Lower leg skin (tissue), 4 donors: ENCODE data around the gene ERGIC1. TPM values are rescaled to one million over a fixed set of nuclear protein-coding genes. Genes with fewer than 3 reads are reported as not detected.
"Not testable (repeated sequence)": the region's sequence is repeated elsewhere in the genome, so short reads cannot be mapped to it uniquely, and the experiment has no call there.

Experiments used
- DNase-seq, 2 donors: peaks; one replicate each; pipeline ENCODE4 v3.0.0-alpha.2; 2019; ENCODE audit warnings: low spot score in 2 of 2
- H3K4me3 ChIP-seq: fragments of 200-600 bp; sonication (generic); 2 replicates; pipeline ENCODE4 v1.5.1; 2017; ENCODE audit warnings: mild to moderate bottlenecking, low read depth; ENCODE audit not compliant: poor library complexity, severe bottlenecking
- CTCF ChIP-seq, 3 donors: fragments of 450-650 bp; IDR thresholded peaks; one replicate each; pipeline ENCODE4 v1.5.1; 2016; ENCODE audit warnings: antibody characterized with exemption in 3 of 3, mild to moderate bottlenecking in 3 of 3, moderate library complexity in 2 of 3
- POLR2A ChIP-seq, 2 donors: fragments of 450-650 bp; IDR thresholded peaks; one replicate each; pipeline ENCODE4 v1.6.1; 2016 to 2017; ENCODE audit warnings: antibody characterized with exemption in 2 of 2, mild to moderate bottlenecking in 1 of 2, moderate library complexity in 1 of 2
- WGBS, 2 donors: methylation state at CpG; one replicate each; pipeline ENCODE4 v1.1.5; 2018; 5-methylcytosine and 5-hydroxymethylcytosine counted together
- intact Hi-C: fragments of 100-400 bp; cut with DNase I; formaldehyde crosslinking; loops from one replicate; pipeline ENCODE4 v1.15.0; 2023; ENCODE audit warnings: low total_unique reads
- total RNA-seq, 4 donors: library from RNA; depleted of rRNA; stranded (reverse); fragments of >200 nt; gene quantifications; one replicate each; pipeline ENCODE4 v1.1.0, GENCODE V29; 2016

The ERGIC1 gene
- total RNA-seq, 4 donors from 2014 or later = 62.9 to 114 (median 82.6) TPM

DNA sequence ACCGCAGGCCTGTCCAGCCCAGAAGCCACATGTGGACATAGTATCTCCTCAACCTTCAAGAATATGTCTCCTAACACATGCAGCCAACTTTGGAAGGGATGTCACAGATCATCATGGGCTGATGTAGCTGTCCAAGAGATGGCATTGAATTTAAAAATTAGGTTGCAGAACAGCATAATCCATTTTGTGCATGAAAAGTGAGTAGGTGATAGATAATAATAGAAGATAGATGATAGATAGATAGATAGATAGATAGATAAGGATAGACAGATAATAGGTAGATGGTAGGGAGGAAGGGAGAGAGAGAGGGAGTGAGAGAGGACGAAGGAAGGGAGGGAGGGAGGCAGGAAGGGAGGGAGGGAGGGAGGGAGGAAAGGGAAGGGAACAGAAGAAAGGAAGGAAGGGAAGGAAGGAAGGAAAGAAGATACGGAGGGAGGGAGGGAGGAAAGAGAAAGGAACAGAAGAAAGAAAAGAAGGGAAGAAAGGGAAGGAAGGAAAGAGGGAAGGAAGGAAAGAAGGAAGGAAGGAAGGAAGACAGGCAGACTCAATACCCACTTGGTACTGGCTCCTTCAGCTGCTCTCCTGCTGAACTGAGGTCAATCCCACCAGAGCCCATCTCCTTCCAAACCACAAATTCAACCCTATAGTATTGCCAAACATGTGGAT lies 28.9 kb upstream of the ERGIC1 start:
- intact Hi-C loops = no loop called here
- 73 to 78% methylated on average over 3 of the region's 3 CpGs for WGBS, 2 donors
- TF ChIP-seq CTCF (IDR thresholded peaks at IDR 0.05) = no peak
- TF ChIP-seq POLR2A (IDR thresholded peaks at IDR 0.05) = no peak
- H3K4me3 ChIP-seq = no peak overlapping the region
- no peak for DNase-seq

- no peak overlapping the region for H3K4me3 ChIP-seq
- WGBS, 2 donors = 87% methylated on average over 9 of the region's 9 CpGs
- no peak for TF ChIP-seq POLR2A (IDR thresholded peaks at IDR 0.05)
- no peak for TF ChIP-seq CTCF (IDR thresholded peaks at IDR 0.05)
- DNase-seq = peak in 1 of 2 donors; percentile 87
- intact Hi-C loops = no loop called here
Measured at GRCh38 chr5:172805736-172806255, 28.3 kb upstream of the ERGIC1 start.

- TF ChIP-seq CTCF (IDR thresholded peaks at IDR 0.05) = no peak
- peak in 1 of 2 donors; percentile 38 for TF ChIP-seq POLR2A (IDR thresholded peaks at IDR 0.05)
- peak; percentile 85 to 98 for DNase-seq
- no peak overlapping the region for H3K4me3 ChIP-seq
- 60 to 61% methylated on average over 24 of the region's 24 CpGs for WGBS, 2 donors
- intact Hi-C loops = no loop called here
Measured at GRCh38 chr5:172806897-172807672, 27.0 kb upstream of the ERGIC1 start.

DNA sequence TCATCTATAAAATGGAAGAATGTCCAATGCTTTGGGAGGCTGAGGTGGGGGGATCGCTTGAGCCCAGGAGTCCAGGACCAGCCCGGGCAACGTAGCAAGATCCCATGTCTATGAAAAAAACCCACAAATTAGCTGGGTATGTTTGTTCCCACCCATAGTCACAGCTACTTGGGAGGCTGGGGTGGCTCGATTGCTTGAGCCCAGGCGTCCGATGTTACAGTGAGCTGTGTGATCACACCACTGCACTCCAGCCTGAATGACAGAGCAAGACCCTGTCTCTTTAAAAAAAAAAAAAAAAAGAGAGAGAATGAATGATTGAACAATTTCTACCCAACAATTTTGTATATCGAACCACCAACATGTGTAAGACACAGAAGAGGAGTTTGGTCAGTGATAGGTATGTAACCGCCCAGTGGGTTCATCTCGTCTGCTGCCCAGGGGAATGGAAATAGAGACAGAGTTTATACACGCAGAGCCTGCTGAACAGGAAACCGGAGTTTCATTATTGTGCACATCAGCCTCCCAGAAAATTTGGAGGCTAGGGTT lies 26.2 kb upstream of the ERGIC1 start:
- WGBS, 2 donors = 83 to 85% methylated on average over 11 of the region's 11 CpGs
- intact Hi-C loops = no loop called here
- DNase-seq = peak in 1 of 2 donors; percentile 62
- no peak overlapping the region for H3K4me3 ChIP-seq
- TF ChIP-seq POLR2A (IDR thresholded peaks at IDR 0.05) (no peak), CTCF (IDR thresholded peaks at IDR 0.05) (no peak)

GRCh38 chr5:172809774-172810173 lies 24.3 kb upstream of the ERGIC1 start:
- 97 to 98% methylated on average over 2 of the region's 2 CpGs for WGBS, 2 donors
- TF ChIP-seq CTCF (IDR thresholded peaks at IDR 0.05) = no peak
- TF ChIP-seq POLR2A (IDR thresholded peaks at IDR 0.05) = no peak
- intact Hi-C loops = no loop called here

DNA sequence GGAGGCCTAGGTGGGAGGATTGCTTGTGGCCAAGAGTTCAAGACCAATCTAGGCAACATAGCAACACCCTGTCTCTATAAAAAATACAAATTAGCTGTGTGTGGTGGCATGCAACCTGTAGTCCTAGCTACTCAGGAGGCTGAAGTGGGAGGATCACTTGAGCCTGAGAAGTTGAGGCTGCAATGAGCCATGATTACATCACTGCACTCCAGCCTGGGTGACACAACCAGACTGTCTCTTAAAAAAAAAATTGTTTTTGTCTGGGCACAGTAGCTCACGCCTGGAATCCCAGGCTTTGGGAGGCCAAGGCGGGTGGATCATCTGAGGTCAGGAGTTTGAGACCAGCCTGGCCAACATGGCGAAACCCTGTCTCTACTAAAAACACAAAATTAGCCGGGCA lies 23.1 kb upstream of the ERGIC1 start:
- 93 to 95% methylated on average over 4 of the region's 4 CpGs for WGBS, 2 donors
- H3K4me3 ChIP-seq, intact Hi-C loops, DNase-seq: not testable (repeated sequence)

More at GRCh38 chr5:172809774-172810173, 24.3 kb upstream of the ERGIC1 start:
- no peak overlapping the region for H3K4me3 ChIP-seq
- no peak for DNase-seq
